ENCODE results near the gene TUSC2. TPM values are rescaled to one million over a fixed set of nuclear protein-coding genes. Genes with fewer than 3 reads are reported as not detected.

Gene TUSC2
- total and polyA plus RNA-seq, 9 of the 15 experiments (the other 6 are each of a cell fraction or from before 2014, with no cell fraction given), result 2.8 to 67.5 (median 25.8) TPM

GRCh38 chr3:50351323-50351697 lies 23.3 kb upstream of the TUSC2 start:
- ChIA-PET POLR2A (interaction anchor here (0.6 to 1.6 kb wide), 5 partner anchors 10 to 251 kb away, joined by 3 to 5 read pairs (median 3); partner anchors contain the start of gene RASSF1), CTCF (ENCODE audit: low intra/inter-chr PET ratio) (interaction anchor here (1.0 kb wide), 1 partner anchor 91 kb away, joined by 3 read pairs; no protein-coding TSS in a partner anchor)
- TF ChIP-seq XRCC5 (IDR thresholded peaks at IDR 0.05; ENCODE audit: low read depth, low read length) (no peak), TAF15 (IDR thresholded peaks at IDR 0.05; ENCODE audit: low read depth, low read length) (no peak), TBP (optimal IDR thresholded peaks at IDR 0.05; ENCODE audit: low read depth, low read length) (no peak), FIP1L1 (IDR thresholded peaks at IDR 0.05; ENCODE audit: low read depth, low read length, poor library complexity, severe bottlenecking) (no peak), RNF2 (IDR thresholded peaks at IDR 0.05) (no peak), ZNF324 (CRISPR knock-in tag; IDR thresholded peaks at IDR 0.05) (no peak)
- TF ChIP-seq, protein P1, sequence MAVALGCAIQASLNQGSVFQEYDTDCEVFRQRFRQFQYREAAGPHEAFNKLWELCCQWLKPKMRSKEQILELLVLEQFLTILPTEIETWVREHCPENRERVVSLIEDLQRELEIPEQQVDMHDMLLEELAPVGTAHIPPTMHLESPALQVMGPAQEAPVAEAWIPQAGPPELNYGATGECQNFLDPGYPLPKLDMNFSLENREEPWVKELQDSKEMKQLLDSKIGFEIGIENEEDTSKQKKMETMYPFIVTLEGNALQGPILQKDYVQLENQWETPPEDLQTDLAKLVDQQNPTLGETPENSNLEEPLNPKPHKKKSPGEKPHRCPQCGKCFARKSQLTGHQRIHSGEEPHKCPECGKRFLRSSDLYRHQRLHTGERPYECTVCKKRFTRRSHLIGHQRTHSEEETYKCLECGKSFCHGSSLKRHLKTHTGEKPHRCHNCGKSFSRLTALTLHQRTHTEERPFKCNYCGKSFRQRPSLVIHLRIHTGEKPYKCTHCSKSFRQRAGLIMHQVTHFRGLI (CRISPR knock-in tag; IDR thresholded peaks at IDR 0.05), result no peak
- TF ChIP-seq, protein P2, sequence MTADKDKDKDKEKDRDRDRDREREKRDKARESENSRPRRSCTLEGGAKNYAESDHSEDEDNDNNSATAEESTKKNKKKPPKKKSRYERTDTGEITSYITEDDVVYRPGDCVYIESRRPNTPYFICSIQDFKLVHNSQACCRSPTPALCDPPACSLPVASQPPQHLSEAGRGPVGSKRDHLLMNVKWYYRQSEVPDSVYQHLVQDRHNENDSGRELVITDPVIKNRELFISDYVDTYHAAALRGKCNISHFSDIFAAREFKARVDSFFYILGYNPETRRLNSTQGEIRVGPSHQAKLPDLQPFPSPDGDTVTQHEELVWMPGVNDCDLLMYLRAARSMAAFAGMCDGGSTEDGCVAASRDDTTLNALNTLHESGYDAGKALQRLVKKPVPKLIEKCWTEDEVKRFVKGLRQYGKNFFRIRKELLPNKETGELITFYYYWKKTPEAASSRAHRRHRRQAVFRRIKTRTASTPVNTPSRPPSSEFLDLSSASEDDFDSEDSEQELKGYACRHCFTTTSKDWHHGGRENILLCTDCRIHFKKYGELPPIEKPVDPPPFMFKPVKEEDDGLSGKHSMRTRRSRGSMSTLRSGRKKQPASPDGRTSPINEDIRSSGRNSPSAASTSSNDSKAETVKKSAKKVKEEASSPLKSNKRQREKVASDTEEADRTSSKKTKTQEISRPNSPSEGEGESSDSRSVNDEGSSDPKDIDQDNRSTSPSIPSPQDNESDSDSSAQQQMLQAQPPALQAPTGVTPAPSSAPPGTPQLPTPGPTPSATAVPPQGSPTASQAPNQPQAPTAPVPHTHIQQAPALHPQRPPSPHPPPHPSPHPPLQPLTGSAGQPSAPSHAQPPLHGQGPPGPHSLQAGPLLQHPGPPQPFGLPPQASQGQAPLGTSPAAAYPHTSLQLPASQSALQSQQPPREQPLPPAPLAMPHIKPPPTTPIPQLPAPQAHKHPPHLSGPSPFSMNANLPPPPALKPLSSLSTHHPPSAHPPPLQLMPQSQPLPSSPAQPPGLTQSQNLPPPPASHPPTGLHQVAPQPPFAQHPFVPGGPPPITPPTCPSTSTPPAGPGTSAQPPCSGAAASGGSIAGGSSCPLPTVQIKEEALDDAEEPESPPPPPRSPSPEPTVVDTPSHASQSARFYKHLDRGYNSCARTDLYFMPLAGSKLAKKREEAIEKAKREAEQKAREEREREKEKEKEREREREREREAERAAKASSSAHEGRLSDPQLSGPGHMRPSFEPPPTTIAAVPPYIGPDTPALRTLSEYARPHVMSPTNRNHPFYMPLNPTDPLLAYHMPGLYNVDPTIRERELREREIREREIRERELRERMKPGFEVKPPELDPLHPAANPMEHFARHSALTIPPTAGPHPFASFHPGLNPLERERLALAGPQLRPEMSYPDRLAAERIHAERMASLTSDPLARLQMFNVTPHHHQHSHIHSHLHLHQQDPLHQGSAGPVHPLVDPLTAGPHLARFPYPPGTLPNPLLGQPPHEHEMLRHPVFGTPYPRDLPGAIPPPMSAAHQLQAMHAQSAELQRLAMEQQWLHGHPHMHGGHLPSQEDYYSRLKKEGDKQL (CRISPR knock-in tag; IDR thresholded peaks at IDR 0.05; ENCODE audit: borderline replicate concordance), result no peak
- TF ChIP-seq, protein P3, sequence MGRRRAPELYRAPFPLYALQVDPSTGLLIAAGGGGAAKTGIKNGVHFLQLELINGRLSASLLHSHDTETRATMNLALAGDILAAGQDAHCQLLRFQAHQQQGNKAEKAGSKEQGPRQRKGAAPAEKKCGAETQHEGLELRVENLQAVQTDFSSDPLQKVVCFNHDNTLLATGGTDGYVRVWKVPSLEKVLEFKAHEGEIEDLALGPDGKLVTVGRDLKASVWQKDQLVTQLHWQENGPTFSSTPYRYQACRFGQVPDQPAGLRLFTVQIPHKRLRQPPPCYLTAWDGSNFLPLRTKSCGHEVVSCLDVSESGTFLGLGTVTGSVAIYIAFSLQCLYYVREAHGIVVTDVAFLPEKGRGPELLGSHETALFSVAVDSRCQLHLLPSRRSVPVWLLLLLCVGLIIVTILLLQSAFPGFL (CRISPR knock-in tag; IDR thresholded peaks at IDR 0.05), result no peak
- Histone ChIP-seq H4K20me1 (replicated peaks; ENCODE audit: control insufficient read depth, insufficient read depth, low read length) (peaks cover 10% of the 10 kb centered on the region; the same call in 1 of the 2 replicates), H3K9me1 (ENCODE audit: control insufficient read depth, insufficient read depth, low read length) (peaks cover 6% of the 10 kb centered on the region), H2AFZ (ENCODE audit: low read depth, low read length) (peak overlapping the region; percentile 98), H3K27me3 (ENCODE audit: control insufficient read depth in 2 of 2, insufficient read depth in 2 of 2, low read length in 2 of 2) (no peaks in the 10 kb centered on the region), H3K9ac (ENCODE audit: insufficient read depth in 1 of 2, low read depth in 2 of 2, low read length in 2 of 2) (peak overlapping the region; percentile 73 to 93), H3K4me2 (ENCODE audit: insufficient read depth, low read length) (peak overlapping the region; percentile 86), H3K36me3 (ENCODE audit: control insufficient read depth, insufficient read depth, low read length) (peaks cover 55% of the 10 kb centered on the region; the same call in 2 of the 3 replicates), H3K4me3 (peak overlapping the region; percentile 72), H3K79me2 (ENCODE audit: control insufficient read depth, insufficient read depth, low read length) (peaks cover 36% of the 10 kb centered on the region), H3K4me1 (replicated peaks in 1 of 2; ENCODE audit: control insufficient read depth in 2 of 2, insufficient read depth in 2 of 2, low read length in 2 of 2) (peaks cover 18 to 43% of the 10 kb centered on the region in 2 experiments; a peak in 4 of 5 replicates), H3K9me3 (replicated peaks; ENCODE audit: control insufficient read depth, insufficient read depth, low read depth, low read length) (no peaks in the 10 kb centered on the region; the same call in 1 of the 2 replicates), H3K27ac (ENCODE audit: extremely low read depth, low read depth, low read length) (peak overlapping the region; percentile 77; the same call in 1 of the 3 replicates)
- FAIRE-seq (no peak), ATAC-seq (no peak), DNase-seq (ENCODE audit: extremely low read depth in 1 of 4, low spot score in 3 of 4) (no peak)
- intact Hi-C loops (cut with micrococcal nuclease), result no loop called here
- no TSS peak for BruUV-seq (replicated peaks)
- 0% methylated on average over 3 of the region's 11 CpGs for WGBS (ENCODE audit: insufficient coverage, low coverage, missing lambda C conversion rate)
- in situ Hi-C loops (cut with MboI), result no loop called here
